NCI-H1694 (cell line): ENCODE measurements around the gene PRCP.

ENCODE experiments used
- DNase-seq: peaks from one replicate; lab custom pipeline; 2025; lab: John Stamatoyannopoulos, UW

The PRCP gene

GRCh38 chr11:82830746-82831145, 69.5 kb downstream of the PRCP start:
- no peak for DNase-seq

DNA sequence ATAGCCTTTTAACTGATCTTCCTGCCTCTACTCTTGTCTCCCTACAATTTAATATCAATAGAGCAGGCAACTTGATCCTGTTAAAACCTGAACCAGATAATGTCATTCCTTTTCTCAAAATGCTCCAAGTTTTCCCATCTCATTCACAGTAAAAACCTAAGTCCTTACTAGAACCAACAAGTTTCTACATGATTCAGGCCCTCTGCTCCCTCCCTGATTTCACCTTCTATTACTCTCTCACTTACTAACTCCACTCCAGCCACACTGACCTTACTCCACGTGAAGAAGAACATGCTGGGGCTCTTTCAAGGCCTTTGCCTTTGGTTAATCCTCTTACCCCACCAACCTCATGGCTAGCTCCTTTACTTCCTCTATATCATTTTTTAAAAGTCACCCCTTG, 71.1 kb downstream of the PRCP start:
- DNase-seq = no peak

- no peak for DNase-seq
These were observed 71.8 kb downstream of the PRCP start for GRCh38 chr11:82828472-82828871.

DNA sequence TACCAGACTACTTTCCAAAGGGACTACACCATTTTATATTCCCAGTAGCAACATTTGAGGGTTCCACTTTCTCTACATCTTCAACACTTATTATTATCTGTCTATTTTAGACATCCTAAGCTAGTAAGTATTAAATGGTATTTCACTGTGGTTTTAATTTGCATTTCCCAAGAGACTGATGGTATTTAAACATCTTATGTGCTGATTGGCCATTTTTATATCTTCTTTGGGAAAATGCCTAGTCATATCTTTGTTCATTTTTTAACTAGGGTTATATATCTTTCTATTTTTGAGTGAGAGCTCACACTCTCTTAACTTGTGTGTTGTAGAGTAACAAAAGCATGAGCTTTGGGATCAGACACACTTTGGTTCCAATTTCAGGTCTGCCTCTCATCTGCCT, 73.7 kb downstream of the PRCP start:
- no peak for DNase-seq

DNA sequence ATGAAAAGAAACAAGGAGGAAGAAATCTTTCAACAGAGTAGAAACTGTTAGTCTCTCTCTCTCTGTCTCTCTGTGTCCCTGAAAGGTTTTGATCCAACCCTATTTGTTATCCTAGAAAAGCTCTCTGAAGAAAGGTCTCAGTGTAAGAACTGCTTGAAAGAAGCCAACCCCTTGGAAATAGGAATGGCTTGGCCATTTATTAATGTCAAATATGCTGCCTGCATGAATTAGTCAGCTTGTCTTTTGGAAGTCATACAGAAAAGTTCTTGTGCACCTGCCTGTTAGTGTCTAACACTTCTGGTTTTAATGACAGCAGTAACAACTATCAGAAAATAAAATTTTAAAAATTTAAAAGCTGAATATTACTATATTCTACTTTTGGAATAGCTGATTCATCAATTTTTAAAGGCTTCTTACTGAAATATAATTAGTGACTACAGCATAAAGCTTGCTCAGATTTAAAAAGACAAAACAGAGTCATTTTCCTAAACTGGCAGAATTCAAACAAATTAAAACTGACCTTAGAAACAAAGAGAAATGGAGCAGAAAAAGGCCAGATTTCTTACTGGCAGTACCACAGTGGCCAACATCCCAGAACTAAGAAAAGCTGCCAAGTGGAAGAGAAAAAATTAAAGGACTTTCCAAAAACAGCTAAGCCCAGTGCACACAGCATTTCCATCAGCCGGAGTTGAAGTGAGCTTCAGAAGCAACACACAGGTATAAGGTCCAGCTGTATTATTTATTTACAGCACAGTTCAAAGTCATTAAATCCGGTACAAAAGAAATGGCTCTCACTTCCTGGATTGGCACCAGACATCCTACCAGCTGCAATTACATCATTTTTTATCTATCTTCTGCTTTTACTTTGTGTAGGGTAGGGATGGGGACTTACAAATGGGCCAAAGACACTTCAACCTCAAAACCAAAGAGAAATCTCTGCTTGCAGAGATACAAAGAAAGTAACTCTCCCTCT, 76.3 kb downstream of the PRCP start:
- DNase-seq = no peak

GRCh38 chr11:82818409-82819043, 81.7 kb downstream of the PRCP start:
- no peak for DNase-seq

DNA sequence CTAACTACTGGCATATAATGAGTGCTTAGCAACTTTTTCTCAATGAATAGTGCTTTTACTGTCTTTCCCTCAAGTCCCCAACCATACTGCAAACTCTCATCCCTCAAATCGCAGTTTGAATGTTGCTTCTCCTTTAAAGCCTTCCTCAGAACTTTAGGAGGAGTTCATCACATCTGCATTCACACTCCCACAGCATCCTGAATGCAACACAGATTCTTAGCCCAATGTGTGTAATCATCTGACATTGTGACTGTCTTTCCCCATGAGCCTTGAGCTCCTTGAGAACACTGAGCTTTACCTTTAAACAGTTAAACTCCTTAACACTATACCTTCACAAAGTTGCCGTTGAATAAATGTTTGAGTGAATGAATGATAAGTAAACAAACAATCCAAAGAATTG, 84.8 kb downstream of the PRCP start:
- DNase-seq = no peak

GRCh38 chr11:82814379-82814778, 85.9 kb downstream of the PRCP start:
- DNase-seq = no peak

DNA sequence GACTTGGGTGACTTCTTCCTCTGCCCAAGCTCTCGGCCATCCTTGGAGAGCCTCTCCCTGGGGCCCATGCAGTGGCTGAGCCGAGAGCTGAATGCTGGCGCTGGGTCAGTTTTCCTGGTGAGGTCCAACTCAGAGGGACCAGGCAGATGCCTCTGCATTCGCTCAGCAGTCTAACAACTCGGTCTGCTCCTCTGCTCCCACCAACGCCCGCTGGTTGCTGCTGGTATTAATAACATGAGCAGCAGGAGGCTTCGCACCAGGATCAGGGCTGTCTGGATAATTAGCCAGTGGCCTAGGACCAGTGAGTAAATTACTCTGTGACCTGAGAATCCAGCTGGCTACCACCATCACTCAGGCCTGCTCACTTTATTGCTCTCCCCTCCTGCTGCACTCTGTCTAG, 88.9 kb downstream of the PRCP start:
- DNase-seq = no peak

GRCh38 chr11:82810738-82811137, 89.5 kb downstream of the PRCP start:
- no peak for DNase-seq

DNA sequence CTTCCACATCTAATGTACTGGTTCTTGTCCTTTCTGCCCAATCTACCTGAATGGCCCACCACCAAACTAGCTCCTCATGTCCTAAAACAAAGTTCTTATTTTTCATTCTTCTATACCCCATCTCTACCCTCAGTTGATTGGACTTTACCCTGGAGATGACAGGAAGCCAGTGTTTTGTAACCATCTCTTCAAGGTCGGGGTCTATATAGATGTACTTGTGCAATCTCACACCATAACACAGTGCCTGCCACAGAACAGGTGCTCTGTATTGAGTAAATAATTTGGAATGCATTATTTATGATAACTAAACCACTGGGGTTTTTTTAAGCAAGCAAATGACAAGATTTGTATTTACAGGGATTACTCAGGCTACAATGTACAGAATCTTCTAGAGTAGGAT, 89.9 kb downstream of the PRCP start:
- no peak for DNase-seq

- DNase-seq = no peak
These were observed 92.6 kb downstream of the PRCP start for GRCh38 chr11:82807646-82808045.

GRCh38 chr11:82802710-82803109, 97.5 kb downstream of the PRCP start:
- DNase-seq = no peak

GRCh38 chr11:82796998-82797961, 103.0 kb downstream of the PRCP start:
- no peak for DNase-seq

DNA sequence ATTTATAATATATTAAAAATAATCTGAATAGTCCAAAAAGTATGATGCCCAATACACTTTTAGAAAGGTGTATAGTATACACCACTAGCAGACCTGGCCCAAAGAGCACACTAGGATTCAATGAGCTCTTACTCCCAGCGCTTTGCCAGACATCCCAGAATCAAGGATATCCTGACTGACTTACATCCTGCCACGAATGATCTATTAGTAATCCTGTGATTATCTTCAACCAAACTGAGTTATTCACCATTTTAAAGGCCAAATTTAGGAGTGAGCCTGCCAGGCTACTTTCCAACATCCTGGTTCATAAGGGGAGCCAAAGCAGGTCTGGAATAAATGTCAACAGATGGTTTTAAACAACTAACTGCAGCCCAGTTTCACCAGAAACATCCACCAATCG, 105.7 kb downstream of the PRCP start:
- DNase-seq = no peak

DNA sequence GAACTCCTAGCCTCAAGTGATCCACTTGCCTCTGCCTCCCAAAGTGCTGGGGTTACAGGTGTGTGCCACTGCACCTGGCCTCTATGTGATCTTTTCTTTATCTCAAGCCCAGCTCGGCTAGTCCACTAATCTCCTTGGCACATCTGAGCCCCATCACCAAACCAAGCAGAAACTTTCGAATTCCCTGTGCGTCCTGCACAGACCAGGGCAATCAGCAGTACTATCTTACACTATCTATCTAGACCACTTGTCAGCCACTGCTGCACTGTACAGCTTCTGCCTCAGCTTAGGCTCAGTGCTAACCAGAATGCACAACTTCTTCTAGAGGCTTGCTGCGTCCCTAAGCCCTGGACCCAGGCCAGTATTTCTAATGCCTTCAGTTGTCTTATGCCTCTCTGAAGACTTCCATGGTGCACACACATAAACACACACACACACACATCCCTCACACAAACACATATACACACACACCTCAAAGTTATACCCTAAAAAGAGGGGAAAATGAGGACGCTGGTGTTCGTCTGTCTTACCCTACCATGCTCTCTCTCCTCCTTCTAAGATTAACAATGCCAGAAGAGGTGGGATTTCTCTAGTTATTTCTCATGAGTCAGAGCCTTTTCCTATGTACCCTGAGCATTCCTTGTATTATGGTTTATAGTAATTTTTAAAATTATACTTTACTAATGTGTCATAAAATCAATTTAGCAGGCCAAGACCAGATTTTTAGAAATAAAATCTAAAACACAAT, 107.2 kb downstream of the PRCP start:
- DNase-seq = no peak

- no peak for DNase-seq
These were observed 107.9 kb downstream of the PRCP start for GRCh38 chr11:82792319-82792718.

DNA sequence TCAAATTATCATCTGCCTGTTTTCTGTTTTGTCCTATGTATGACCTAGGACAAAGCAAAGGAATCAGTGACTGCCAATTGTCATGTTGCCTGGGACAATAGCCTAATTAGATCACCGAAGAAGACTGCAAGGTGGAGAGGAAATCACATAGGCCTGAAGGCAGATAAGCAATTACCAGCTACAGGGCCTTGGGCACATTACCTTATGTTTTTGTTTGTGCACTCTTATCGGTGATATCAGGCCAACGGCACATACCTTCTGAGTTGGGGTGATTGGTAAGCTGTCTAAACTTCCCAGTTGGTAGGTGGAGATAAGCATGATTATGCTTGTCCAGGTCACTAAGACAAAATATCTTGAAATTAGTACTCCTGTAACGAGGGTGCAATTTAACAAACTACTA, 108.5 kb downstream of the PRCP start:
- DNase-seq = no peak

- DNase-seq = peak; percentile 31
These were observed 109.3 kb downstream of the PRCP start for GRCh38 chr11:82790723-82791484.

GRCh38 chr11:82787981-82788380, 112.2 kb downstream of the PRCP start:
- no peak for DNase-seq

GRCh38 chr11:82786836-82787235, 113.4 kb downstream of the PRCP start:
- no peak for DNase-seq
